CD14-positive monocyte (primary cell): ENCODE measurements around the gene LINGO4. TPM values are rescaled to one million over a fixed set of nuclear protein-coding genes. Genes with fewer than 3 reads are reported as not detected.
A peak's percentile ranks its signal among the peaks of the same experiment; 100 is the strongest.
"Not testable (repeated sequence)": the region's sequence is repeated elsewhere in the genome, so short reads cannot be mapped to it uniquely, and the experiment has no call there.

Source experiments
- DNase-seq, 3 donors: peaks; one replicate each; pipeline ENCODE4 v3.0.0-alpha.2; 2011 to 2022
- H2AFZ ChIP-seq: 2 replicates; pipeline ENCODE4 v1.6.0; 2012; ENCODE audit warnings: mild to moderate bottlenecking, low read depth, low read length, inconsistent platforms; ENCODE audit not compliant: insufficient read depth, poor library complexity, severe bottlenecking
- H3K27ac ChIP-seq, 2 donors: 1 replicate in 1 of 2; 2 replicates in 1 of 2; pipeline ENCODE4 v1.5.1; 2012 to 2013; ENCODE audit warnings: low read length in 2 of 2, control low read depth in 1 of 2, inconsistent platforms in 1 of 2, low read depth in 1 of 2, mild to moderate bottlenecking in 1 of 2
- H3K27me3 ChIP-seq, 2 donors: one replicate each; pipeline versions ENCODE4 v1.6.0 to v1.6.1; 2011 to 2013; ENCODE audit warnings: low read length in 2 of 2; ENCODE audit not compliant: control insufficient read depth in 2 of 2, insufficient read depth in 2 of 2
- H3K36me3 ChIP-seq, 2 donors: replicated peaks in 1 of 2; 1 replicate in 1 of 2; 2 replicates in 1 of 2; pipeline versions ENCODE4 v1.5.1 to v1.6.1; 2012 to 2013; ENCODE audit warnings: low read length in 2 of 2, control low read depth in 1 of 2, inconsistent platforms in 1 of 2, mild to moderate bottlenecking in 1 of 2; ENCODE audit not compliant: insufficient read depth in 2 of 2, control insufficient read depth in 1 of 2
- H3K4me1 ChIP-seq, 2 donors: 1 replicate in 1 of 2; 2 replicates in 1 of 2; pipeline versions ENCODE4 v1.5.1 to v1.6.1; 2012 to 2013; ENCODE audit warnings: low read length in 2 of 2, control low read depth in 1 of 2, inconsistent platforms in 1 of 2, mild to moderate bottlenecking in 1 of 2, moderate library complexity in 1 of 2; ENCODE audit not compliant: insufficient read depth in 2 of 2, control insufficient read depth in 1 of 2
- H3K4me2 ChIP-seq: replicated peaks from 2 replicates; pipeline ENCODE3; 2012; ENCODE audit warnings: low read length, moderate library complexity, mild to moderate bottlenecking; ENCODE audit not compliant: poor library complexity, severe bottlenecking; ENCODE audit errors: extremely low read depth
- H3K4me3 ChIP-seq, 3 experiments: fragments of 200-600 bp in 1 of 3; sonication (generic) in 1 of 3; replicated peaks in 1 of 3; 1 replicate in 2 of 3; 2 replicates in 1 of 3; pipeline ENCODE4 v1.5.1; 2011 to 2013; ENCODE audit warnings: low read length in 3 of 3, mild to moderate bottlenecking in 3 of 3, control low read depth in 2 of 3, low read depth in 2 of 3, inconsistent platforms in 1 of 3, moderate library complexity in 1 of 3
- H3K79me2 ChIP-seq: 2 replicates; pipeline ENCODE4 v1.6.0; 2012; ENCODE audit warnings: mild to moderate bottlenecking, control low read depth, inconsistent platforms, low read length, moderate library complexity; ENCODE audit not compliant: insufficient read depth
- H3K9ac ChIP-seq: 2 replicates; pipeline ENCODE4 v1.6.0; 2017; ENCODE audit warnings: low read length, mild to moderate bottlenecking; ENCODE audit not compliant: insufficient read depth, poor library complexity, severe bottlenecking
- H3K9me3 ChIP-seq, 2 donors: replicated peaks in 1 of 2; 1 replicate in 1 of 2; 2 replicates in 1 of 2; pipeline versions ENCODE4 v1.5.1 to v1.6.1; 2012 to 2013; ENCODE audit warnings: low read length in 2 of 2, control low read depth in 1 of 2; ENCODE audit not compliant: control insufficient read depth in 1 of 2, insufficient read depth in 1 of 2
- H4K20me1 ChIP-seq: 2 replicates; pipeline ENCODE4 v1.6.0; 2012; ENCODE audit warnings: mild to moderate bottlenecking, low read length, control low read depth, moderate library complexity; ENCODE audit not compliant: insufficient read depth
- H3K27ac Mint-ChIP-seq, 7 donors: one replicate each; pipeline ENCODE4 v1.8.0; 2020; ENCODE audit warnings: mild to moderate bottlenecking in 7 of 7, mixed read lengths in 7 of 7, moderate library complexity in 6 of 7, inconsistent platforms in 2 of 7
- H3K27me3 Mint-ChIP-seq, 3 donors: one replicate each; pipeline ENCODE4 v1.8.0; 2021 to 2022; ENCODE audit warnings: low read depth in 3 of 3, mild to moderate bottlenecking in 3 of 3, mixed read lengths in 3 of 3, moderate library complexity in 3 of 3, inconsistent platforms in 1 of 3
- H3K36me3 Mint-ChIP-seq, 2 donors: one replicate each; pipeline ENCODE4 v1.8.0; 2020; ENCODE audit warnings: mixed read lengths in 2 of 2, inconsistent platforms in 1 of 2, mild to moderate bottlenecking in 1 of 2
- H3K4me1 Mint-ChIP-seq: one replicate; pipeline ENCODE4 v1.8.0; 2020; ENCODE audit warnings: mild to moderate bottlenecking, mixed read lengths
- H3K4me3 Mint-ChIP-seq, 2 donors: one replicate each; pipeline ENCODE4 v1.8.0; 2020; ENCODE audit warnings: mild to moderate bottlenecking in 2 of 2, mixed read lengths in 2 of 2, moderate library complexity in 1 of 2
- H3K9me3 Mint-ChIP-seq, 7 donors: one replicate each; pipeline ENCODE4 v1.8.0; 2020 to 2022; ENCODE audit warnings: mixed read lengths in 7 of 7, mild to moderate bottlenecking in 6 of 7, moderate library complexity in 6 of 7, inconsistent platforms in 2 of 7
- WGBS: methylation state at CpG from one replicate; pipeline ENCODE4 v1.1.5; 2013; ENCODE audit warnings: missing lambda C conversion rate; ENCODE audit not compliant: insufficient coverage; 5-methylcytosine and 5-hydroxymethylcytosine counted together
- intact Hi-C, 2 donors: fragments of 100-400 bp; cut with micrococcal nuclease; formaldehyde crosslinking; loops; one replicate each; pipeline versions ENCODE4 v1.15.0 to v1.15.1; 2023
- polyA plus RNA-seq, 3 donors: library from polyadenylated mRNA; depleted of rRNA in 1 of 3; unstranded in 2 of 3; stranded (reverse) in 1 of 3; fragments of 300-500 nt in 2 of 3; fragments of >200 nt in 1 of 3; fragmentation: Illumina TruSeq in 2 of 3; gene quantifications; 1 replicate in 2 of 3; 2 replicates in 1 of 3; pipeline ENCODE4 v1.2.3, GENCODE V29; 2012 to 2021
- TF ChIP-seq, protein P1 (sequence below): fragments of 200-600 bp; IDR thresholded peaks from one replicate; pipeline ENCODE4 v1.8.0; 2022; ENCODE audit warnings: antibody characterized with exemption, mild to moderate bottlenecking

Gene LINGO4
- polyA plus RNA-seq, 3 donors = not detected

DNA sequence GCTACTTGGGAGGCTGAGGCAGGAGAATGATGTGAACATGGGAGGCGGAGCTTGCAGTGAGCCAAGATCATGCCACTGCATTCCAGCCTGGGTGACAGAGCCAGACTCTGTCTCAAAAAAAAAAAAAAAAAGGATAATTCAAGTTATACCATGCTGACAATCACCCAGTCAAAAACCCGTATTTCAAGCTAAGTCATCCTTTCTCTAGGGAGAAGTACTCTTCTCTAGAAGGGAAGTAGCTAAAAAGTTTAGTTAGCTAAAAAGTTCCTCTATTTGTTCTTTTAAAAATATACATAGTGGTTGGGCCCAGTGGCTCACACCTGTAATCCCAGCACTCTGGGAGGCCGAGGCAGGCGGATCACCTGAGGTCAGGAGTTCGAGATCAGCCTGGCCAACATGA lies 24.5 kb downstream of the LINGO4 start:
- H3K36me3 ChIP-seq, H3K9me3 Mint-ChIP-seq, H3K4me3 ChIP-seq, H3K27me3 ChIP-seq, H3K79me2 ChIP-seq, H3K27me3 Mint-ChIP-seq, H3K9ac ChIP-seq, H3K4me2 ChIP-seq, intact Hi-C loops, H3K4me1 Mint-ChIP-seq, H2AFZ ChIP-seq, H3K4me3 Mint-ChIP-seq, H3K9me3 ChIP-seq, H4K20me1 ChIP-seq, H3K27ac ChIP-seq: not testable (repeated sequence)
- peak; percentile 18 to 38 (median 27) for DNase-seq
- peak overlapping the region in 2 of 7 donors; percentile 11 to 80 for H3K27ac Mint-ChIP-seq
- peaks cover 15 to 16% of the 10 kb centered on the region in 2 donors for H3K36me3 Mint-ChIP-seq
- WGBS = 74% methylated on average over 3 of the region's 5 CpGs
- peaks cover 10 to 12% of the 10 kb centered on the region in 2 donors for H3K4me1 ChIP-seq

DNA sequence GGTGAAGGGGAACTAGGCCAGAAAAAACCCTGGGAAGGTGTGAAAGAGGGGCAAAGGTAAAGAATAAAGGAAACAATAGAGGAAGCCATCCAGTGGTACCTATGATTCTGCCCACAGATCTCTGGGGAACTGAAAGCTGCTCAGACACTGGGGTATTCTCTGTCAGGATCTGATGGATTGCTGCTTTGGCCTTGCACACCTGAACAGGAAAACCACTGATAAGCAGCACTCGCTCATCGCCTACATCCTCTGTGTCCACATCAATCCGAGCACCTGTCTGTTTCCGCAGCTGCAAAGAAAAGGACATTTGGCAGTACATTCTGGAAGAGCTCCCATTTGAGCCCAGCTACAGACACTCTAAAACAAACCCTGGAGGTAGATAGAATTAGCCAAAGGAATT lies 25.4 kb downstream of the LINGO4 start:
- Histone ChIP-seq H3K4me2 (no peak overlapping the region), H3K9ac (no peak overlapping the region), H3K4me3 (no peak overlapping the region), H3K79me2 (no peaks in the 10 kb centered on the region), H2AFZ (no peak overlapping the region), H3K27ac (no peak overlapping the region), H4K20me1 (no peaks in the 10 kb centered on the region), H3K4me1 (peaks cover 10 to 12% of the 10 kb centered on the region in 2 donors), H3K36me3 (peaks cover 0 to 4% of the 10 kb centered on the region in 2 donors), H3K27me3 (no peaks in the 10 kb centered on the region), H3K9me3 (no peaks in the 10 kb centered on the region)
- TF ChIP-seq, protein P1, sequence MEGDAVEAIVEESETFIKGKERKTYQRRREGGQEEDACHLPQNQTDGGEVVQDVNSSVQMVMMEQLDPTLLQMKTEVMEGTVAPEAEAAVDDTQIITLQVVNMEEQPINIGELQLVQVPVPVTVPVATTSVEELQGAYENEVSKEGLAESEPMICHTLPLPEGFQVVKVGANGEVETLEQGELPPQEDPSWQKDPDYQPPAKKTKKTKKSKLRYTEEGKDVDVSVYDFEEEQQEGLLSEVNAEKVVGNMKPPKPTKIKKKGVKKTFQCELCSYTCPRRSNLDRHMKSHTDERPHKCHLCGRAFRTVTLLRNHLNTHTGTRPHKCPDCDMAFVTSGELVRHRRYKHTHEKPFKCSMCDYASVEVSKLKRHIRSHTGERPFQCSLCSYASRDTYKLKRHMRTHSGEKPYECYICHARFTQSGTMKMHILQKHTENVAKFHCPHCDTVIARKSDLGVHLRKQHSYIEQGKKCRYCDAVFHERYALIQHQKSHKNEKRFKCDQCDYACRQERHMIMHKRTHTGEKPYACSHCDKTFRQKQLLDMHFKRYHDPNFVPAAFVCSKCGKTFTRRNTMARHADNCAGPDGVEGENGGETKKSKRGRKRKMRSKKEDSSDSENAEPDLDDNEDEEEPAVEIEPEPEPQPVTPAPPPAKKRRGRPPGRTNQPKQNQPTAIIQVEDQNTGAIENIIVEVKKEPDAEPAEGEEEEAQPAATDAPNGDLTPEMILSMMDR = no peak
- no CpG with 5 or more reads among the region's 4 CpGs for WGBS
- H3K9me3 Mint-ChIP-seq = peaks cover 0 to 3% (median 0%) of the 10 kb centered on the region in 7 donors
- DNase-seq = no peak
- H3K27me3 Mint-ChIP-seq = no peaks in the 10 kb centered on the region
- intact Hi-C loops = no loop called here
- peak overlapping the region in 1 of 7 donors; percentile 62 for H3K27ac Mint-ChIP-seq
- H3K36me3 Mint-ChIP-seq = peaks cover 16 to 17% of the 10 kb centered on the region in 2 donors
- H3K4me1 Mint-ChIP-seq = peaks cover 3% of the 10 kb centered on the region
- no peak overlapping the region for H3K4me3 Mint-ChIP-seq
